HepG2 (cell line): ENCODE measurements around the gene PGPEP1. TPM values are rescaled to one million over a fixed set of nuclear protein-coding genes. Genes with fewer than 3 reads are reported as not detected.
A peak's percentile ranks its signal among the peaks of the same experiment; 100 is the strongest.

Experiments
- BORCS8-MEF2B ChIP-seq: sonication (generic); formaldehyde crosslinking; IDR thresholded peaks from 2 replicates; pipeline ENCODE4 v1.8.0; 2022; ENCODE audit warnings: mild to moderate bottlenecking, missing genetic modification reagents
- ELF3 ChIP-seq: IDR thresholded peaks from 2 replicates; pipeline ENCODE4 v1.6.1; 2016; ENCODE audit warnings: missing genetic modification reagents, missing compliant biosample characterization
- ETV5 ChIP-seq: IDR thresholded peaks from 2 replicates; pipeline ENCODE4 v1.6.1; 2018; ENCODE audit warnings: missing biosample characterization, missing genetic modification reagents, inconsistent platforms, borderline replicate concordance
- FOXC1 ChIP-seq: sonication (generic); formaldehyde crosslinking; IDR thresholded peaks from 2 replicates; pipeline ENCODE4 v1.8.0; 2022; ENCODE audit warnings: mild to moderate bottlenecking, missing genetic modification reagents, borderline replicate concordance
- HDAC1 ChIP-seq: sonication (generic); formaldehyde crosslinking; IDR thresholded peaks from 2 replicates; pipeline ENCODE4 v1.5.1; 2020; ENCODE audit warnings: mild to moderate bottlenecking, missing genetic modification reagents
- HOXA5 ChIP-seq: sonication (generic); formaldehyde crosslinking; IDR thresholded peaks from 2 replicates; pipeline ENCODE4 v1.4.0; 2020; ENCODE audit warnings: missing genetic modification reagents
- KLF13 ChIP-seq: sonication (generic); formaldehyde crosslinking; IDR thresholded peaks from 2 replicates; pipeline ENCODE4 v1.4.0; 2020; ENCODE audit warnings: mild to moderate bottlenecking, missing genetic modification reagents
- KLF9 ChIP-seq: IDR thresholded peaks from 2 replicates; pipeline ENCODE4 v1.6.1; 2016; ENCODE audit warnings: low read depth
- POLR2A ChIP-seq, 2 experiments: IDR thresholded peaks; 2 replicates each; pipeline ENCODE4 v1.6.1; 2011; ENCODE audit warnings: low read depth in 2 of 2, low read length in 2 of 2, mild to moderate bottlenecking in 1 of 2, moderate library complexity in 1 of 2; ENCODE audit not compliant: insufficient read depth in 1 of 2
- RNF2 ChIP-seq: fragments of 450-650 bp; conservative IDR thresholded peaks from 2 replicates; pipeline ENCODE4 v1.6.1; 2016; ENCODE audit warnings: low read depth
- SAP130 ChIP-seq: IDR thresholded peaks from 2 replicates; pipeline ENCODE4 v1.6.1; 2016; ENCODE audit warnings: low read depth
- SPEN ChIP-seq: sonication (generic); formaldehyde crosslinking; IDR thresholded peaks from 2 replicates; pipeline ENCODE4 v1.5.1; 2020; ENCODE audit warnings: low read depth, mild to moderate bottlenecking, missing genetic modification reagents
- ZFAT ChIP-seq: sonication (generic); formaldehyde crosslinking; conservative IDR thresholded peaks from 2 replicates; pipeline ENCODE4 v1.8.1; 2023; ENCODE audit warnings: missing genetic modification reagents, inconsistent platforms
- ZNF17 ChIP-seq: sonication (generic); formaldehyde crosslinking; IDR thresholded peaks from 2 replicates; pipeline ENCODE4 v1.5.0; 2020; ENCODE audit warnings: mild to moderate bottlenecking, missing genetic modification reagents
- ZNF230 ChIP-seq: sonication (generic); formaldehyde crosslinking; IDR thresholded peaks from 2 replicates; pipeline ENCODE4 v1.4.0; 2020; ENCODE audit warnings: mild to moderate bottlenecking, missing genetic modification reagents
- ZNF724P ChIP-seq: sonication (generic); formaldehyde crosslinking; IDR thresholded peaks from 2 replicates; pipeline ENCODE4 v1.8.0; 2022; ENCODE audit warnings: missing genetic modification reagents, borderline replicate concordance
- ZNF772 ChIP-seq: sonication (generic); formaldehyde crosslinking; IDR thresholded peaks from 2 replicates; pipeline ENCODE4 v1.5.0; 2020; ENCODE audit warnings: mild to moderate bottlenecking, missing genetic modification reagents
- ZNF792 ChIP-seq: IDR thresholded peaks from 2 replicates; pipeline ENCODE4 v1.6.1; 2016
- ZNF83 ChIP-seq: sonication (generic); formaldehyde crosslinking; IDR thresholded peaks from 2 replicates; pipeline ENCODE4 v1.4.0; 2020; ENCODE audit warnings: missing genetic modification reagents, mild to moderate bottlenecking, borderline replicate concordance
- polyA plus RNA-seq, 8 experiments: library from polyadenylated mRNA; depleted of rRNA in 3 of 8; stranded (reverse) in 7 of 8; unstranded in 1 of 8; fragments of >200 nt; fragmentation: Illumina TruSeq in 4 of 8; extraction: Trizol in 4 of 8; gene quantifications; 2 replicates each; pipeline versions ENCODE4 v1.2.1 to v1.2.3, GENCODE V29; 2011 to 2016; ENCODE audit warnings: low read depth in 4 of 8, missing spikeins in 1 of 8, mixed read lengths in 1 of 8; ENCODE audit not compliant: insufficient read depth in 1 of 8
- total RNA-seq, 5 experiments: library from RNA; depleted of rRNA; stranded (reverse); fragments of >200 nt; fragmentation: Illumina TruSeq; extraction: Trizol; gene quantifications; 2 replicates each; pipeline ENCODE4 v1.2.3, GENCODE V29; 2016; ENCODE audit warnings: low read depth in 1 of 5
- TF ChIP-seq, protein P1 (sequence below): sonication (generic); formaldehyde crosslinking; IDR thresholded peaks from 2 replicates; pipeline ENCODE4 v1.5.0; 2020; ENCODE audit warnings: missing genetic modification reagents
- TF ChIP-seq, protein P2 (sequence below): sonication (generic); formaldehyde crosslinking; IDR thresholded peaks from 2 replicates; pipeline ENCODE4 v1.4.0; 2020; ENCODE audit warnings: mild to moderate bottlenecking, missing genetic modification reagents, borderline replicate concordance
- TF ChIP-seq, protein P3 (sequence below): IDR thresholded peaks from 2 replicates; pipeline ENCODE4 v1.6.1; 2012; ENCODE audit warnings: inconsistent platforms
- TF ChIP-seq, protein P4 (sequence below): sonication (generic); formaldehyde crosslinking; IDR thresholded peaks from 2 replicates; pipeline ENCODE4 v1.5.0; 2020; ENCODE audit warnings: mild to moderate bottlenecking, missing genetic modification reagents

Gene PGPEP1
- total and polyA plus RNA-seq, 2 of the 13 experiments (the other 11 are each of a cell fraction or from before 2014, with no cell fraction given): 53.1 to 56.6 TPM

DNA sequence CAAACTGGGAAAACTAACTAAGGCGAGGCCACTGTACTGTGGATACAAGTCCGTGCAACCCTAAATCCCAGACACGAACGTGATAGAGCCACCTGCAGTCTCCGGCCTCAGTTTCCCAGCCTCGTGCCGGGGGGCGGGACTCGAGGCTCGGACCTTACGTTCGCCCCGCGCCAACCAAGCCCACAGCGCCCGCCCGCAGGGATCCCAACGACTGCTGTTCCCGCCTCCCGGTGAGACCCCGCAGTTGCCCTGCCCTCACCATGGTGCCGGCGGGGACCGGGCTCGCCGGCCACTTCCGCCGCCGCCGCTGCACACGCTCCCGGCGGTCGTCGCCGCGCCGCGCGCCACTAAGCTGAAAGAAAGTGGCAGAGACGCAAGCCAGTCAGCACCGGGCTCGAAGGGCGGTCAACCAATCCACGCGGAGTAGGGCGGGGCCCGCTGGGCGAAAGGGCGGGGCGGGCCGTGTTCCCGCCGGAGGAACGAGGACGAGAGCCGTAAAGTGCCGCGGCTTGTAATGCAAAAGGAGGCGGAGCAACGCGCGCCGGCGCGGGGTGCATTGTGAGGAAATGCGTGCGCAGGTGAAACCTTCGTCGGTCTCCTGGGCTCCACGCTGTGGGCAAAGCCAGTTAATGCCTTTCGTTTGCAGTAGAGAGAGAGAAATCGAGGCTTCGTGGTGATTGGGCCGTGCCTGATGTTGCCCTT lies 17.5 kb upstream of the PGPEP1 start, which contains the start of gene LSM4 (continued):
- TF ChIP-seq ZNF83 (CRISPR knock-in tag) (peak; percentile 32; the same call in 1 of the 2 replicates), ZNF792 (CRISPR knock-in tag) (peak; percentile 88), KLF13 (no peak), ZNF772 (CRISPR knock-in tag) (peak; percentile 47; the same call in 1 of the 2 replicates), SPEN (peak; percentile 92), KLF9 (CRISPR knock-in tag) (peak; percentile 41; the same call in 1 of the 2 replicates), ELF3 (CRISPR knock-in tag) (0 out of 2 replicates have a peak, but pooled peaks have one; percentile 50), ZNF230 (CRISPR knock-in tag) (no peak; the same call in 1 of the 2 replicates), BORCS8-MEF2B (peak; percentile 73), HDAC1 (CRISPR knock-in tag) (peak; percentile 74), ZNF17 (no peak), ZFAT (CRISPR knock-in tag) (0 out of 2 replicates have a peak, but pooled peaks have one; percentile 35), SAP130 (CRISPR knock-in tag) (peak; percentile 91), HOXA5 (CRISPR knock-in tag) (0 out of 2 replicates have a peak, but pooled peaks have one; percentile 76), FOXC1 (no peak), POLR2A (IDR thresholded peaks at IDR 0.05; ENCODE audit: insufficient read depth in 1 of 2, low read depth in 2 of 2, low read length in 2 of 2) (peak; percentile 66 to 69), RNF2 (0 out of 2 replicates have a peak, but pooled peaks have one; percentile 45), ZNF724P (CRISPR knock-in tag) (peak; percentile 16; the same call in 1 of the 2 replicates), ETV5 (peak; percentile 53)
- TF ChIP-seq, protein P1, sequence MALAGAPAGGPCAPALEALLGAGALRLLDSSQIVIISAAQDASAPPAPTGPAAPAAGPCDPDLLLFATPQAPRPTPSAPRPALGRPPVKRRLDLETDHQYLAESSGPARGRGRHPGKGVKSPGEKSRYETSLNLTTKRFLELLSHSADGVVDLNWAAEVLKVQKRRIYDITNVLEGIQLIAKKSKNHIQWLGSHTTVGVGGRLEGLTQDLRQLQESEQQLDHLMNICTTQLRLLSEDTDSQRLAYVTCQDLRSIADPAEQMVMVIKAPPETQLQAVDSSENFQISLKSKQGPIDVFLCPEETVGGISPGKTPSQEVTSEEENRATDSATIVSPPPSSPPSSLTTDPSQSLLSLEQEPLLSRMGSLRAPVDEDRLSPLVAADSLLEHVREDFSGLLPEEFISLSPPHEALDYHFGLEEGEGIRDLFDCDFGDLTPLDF (CRISPR knock-in tag): peak; percentile 98
- TF ChIP-seq, protein P2, sequence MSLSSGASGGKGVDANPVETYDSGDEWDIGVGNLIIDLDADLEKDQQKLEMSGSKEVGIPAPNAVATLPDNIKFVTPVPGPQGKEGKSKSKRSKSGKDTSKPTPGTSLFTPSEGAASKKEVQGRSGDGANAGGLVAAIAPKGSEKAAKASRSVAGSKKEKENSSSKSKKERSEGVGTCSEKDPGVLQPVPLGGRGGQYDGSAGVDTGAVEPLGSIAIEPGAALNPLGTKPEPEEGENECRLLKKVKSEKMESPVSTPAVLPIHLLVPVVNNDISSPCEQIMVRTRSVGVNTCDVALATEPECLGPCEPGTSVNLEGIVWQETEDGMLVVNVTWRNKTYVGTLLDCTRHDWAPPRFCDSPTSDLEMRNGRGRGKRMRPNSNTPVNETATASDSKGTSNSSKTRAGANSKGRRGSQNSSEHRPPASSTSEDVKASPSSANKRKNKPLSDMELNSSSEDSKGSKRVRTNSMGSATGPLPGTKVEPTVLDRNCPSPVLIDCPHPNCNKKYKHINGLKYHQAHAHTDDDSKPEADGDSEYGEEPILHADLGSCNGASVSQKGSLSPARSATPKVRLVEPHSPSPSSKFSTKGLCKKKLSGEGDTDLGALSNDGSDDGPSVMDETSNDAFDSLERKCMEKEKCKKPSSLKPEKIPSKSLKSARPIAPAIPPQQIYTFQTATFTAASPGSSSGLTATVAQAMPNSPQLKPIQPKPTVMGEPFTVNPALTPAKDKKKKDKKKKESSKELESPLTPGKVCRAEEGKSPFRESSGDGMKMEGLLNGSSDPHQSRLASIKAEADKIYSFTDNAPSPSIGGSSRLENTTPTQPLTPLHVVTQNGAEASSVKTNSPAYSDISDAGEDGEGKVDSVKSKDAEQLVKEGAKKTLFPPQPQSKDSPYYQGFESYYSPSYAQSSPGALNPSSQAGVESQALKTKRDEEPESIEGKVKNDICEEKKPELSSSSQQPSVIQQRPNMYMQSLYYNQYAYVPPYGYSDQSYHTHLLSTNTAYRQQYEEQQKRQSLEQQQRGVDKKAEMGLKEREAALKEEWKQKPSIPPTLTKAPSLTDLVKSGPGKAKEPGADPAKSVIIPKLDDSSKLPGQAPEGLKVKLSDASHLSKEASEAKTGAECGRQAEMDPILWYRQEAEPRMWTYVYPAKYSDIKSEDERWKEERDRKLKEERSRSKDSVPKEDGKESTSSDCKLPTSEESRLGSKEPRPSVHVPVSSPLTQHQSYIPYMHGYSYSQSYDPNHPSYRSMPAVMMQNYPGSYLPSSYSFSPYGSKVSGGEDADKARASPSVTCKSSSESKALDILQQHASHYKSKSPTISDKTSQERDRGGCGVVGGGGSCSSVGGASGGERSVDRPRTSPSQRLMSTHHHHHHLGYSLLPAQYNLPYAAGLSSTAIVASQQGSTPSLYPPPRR (CRISPR knock-in tag): no peak
- TF ChIP-seq, protein P3, sequence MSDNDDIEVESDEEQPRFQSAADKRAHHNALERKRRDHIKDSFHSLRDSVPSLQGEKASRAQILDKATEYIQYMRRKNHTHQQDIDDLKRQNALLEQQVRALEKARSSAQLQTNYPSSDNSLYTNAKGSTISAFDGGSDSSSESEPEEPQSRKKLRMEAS: peak; percentile 81; the same call in 1 of the 2 replicates
- TF ChIP-seq, protein P4, sequence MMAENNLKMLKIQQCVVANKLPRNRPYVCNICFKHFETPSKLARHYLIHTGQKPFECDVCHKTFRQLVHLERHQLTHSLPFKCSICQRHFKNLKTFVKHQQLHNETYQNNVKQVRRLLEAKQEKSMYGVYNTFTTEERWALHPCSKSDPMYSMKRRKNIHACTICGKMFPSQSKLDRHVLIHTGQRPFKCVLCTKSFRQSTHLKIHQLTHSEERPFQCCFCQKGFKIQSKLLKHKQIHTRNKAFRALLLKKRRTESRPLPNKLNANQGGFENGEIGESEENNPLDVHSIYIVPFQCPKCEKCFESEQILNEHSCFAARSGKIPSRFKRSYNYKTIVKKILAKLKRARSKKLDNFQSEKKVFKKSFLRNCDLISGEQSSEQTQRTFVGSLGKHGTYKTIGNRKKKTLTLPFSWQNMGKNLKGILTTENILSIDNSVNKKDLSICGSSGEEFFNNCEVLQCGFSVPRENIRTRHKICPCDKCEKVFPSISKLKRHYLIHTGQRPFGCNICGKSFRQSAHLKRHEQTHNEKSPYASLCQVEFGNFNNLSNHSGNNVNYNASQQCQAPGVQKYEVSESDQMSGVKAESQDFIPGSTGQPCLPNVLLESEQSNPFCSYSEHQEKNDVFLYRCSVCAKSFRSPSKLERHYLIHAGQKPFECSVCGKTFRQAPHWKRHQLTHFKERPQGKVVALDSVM (CRISPR knock-in tag): peak; percentile 44; the same call in 1 of the 2 replicates
